Keratinocyte (primary cell): ENCODE measurements around the gene PLA2G12A.

Experiments used
- CTCF ChIP-seq, 3 experiments: IDR thresholded peaks in 1 of 3; conservative IDR thresholded peaks in 1 of 3; optimal IDR thresholded peaks in 1 of 3; 2 replicates in 2 of 3; 3 replicates in 1 of 3; pipeline versions ENCODE3 to v1.5.1; 2011; ENCODE audit warnings: low read length in 3 of 3, mild to moderate bottlenecking in 3 of 3, moderate library complexity in 2 of 3, control low read depth in 1 of 3, inconsistent platforms in 1 of 3; ENCODE audit not compliant: insufficient read depth in 2 of 3; ENCODE audit errors: extremely low read depth in 1 of 3
- EZH2 ChIP-seq: IDR thresholded peaks from one replicate; pipeline ENCODE4 v1.6.1; 2012; ENCODE audit warnings: inconsistent platforms, mild to moderate bottlenecking, low read length, moderate library complexity

- TF ChIP-seq CTCF (optimal IDR thresholded peaks at IDR 0.05 in 1 of 3, IDR thresholded peaks at IDR 0.05 in 1 of 3, conservative IDR thresholded peaks at IDR 0.05 in 1 of 3; ENCODE audit: extremely low read depth in 1 of 3, insufficient read depth in 2 of 3, low read length in 3 of 3) (no peak), EZH2 (no peak)
Measured at GRCh38 chr4:109683621-109684253, 46.1 kb downstream of the PLA2G12A start.
